Measurements from ENCODE around the gene ZFP90.

Gene ZFP90

DNA sequence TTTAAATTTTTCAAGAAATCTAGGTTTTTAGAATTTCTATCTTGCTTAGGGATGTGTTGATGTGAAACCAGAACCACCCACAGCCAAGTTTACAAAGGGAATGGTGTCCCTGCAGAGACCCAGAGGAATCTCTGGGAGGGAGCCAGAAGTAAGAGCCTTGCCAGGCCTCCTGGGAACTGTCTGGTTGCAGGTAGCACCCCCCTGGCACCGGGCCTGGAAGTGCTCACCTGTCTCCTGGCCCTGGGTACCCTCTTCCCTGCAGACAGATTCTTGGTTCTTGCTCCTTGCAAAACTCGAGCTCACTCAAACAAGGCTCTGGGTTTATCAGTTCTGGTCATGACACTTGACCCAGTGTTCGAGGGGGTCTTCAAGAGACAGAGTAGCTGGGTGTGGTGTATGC lies 24.6 kb upstream of the ZFP90 start:
- TF ChIP-seq ZBTB7A (IDR thresholded peaks at IDR 0.05; ENCODE audit: low read depth), result no peak
- TF ChIP-seq EP300 (IDR thresholded peaks at IDR 0.05; ENCODE audit: borderline replicate concordance), result no peak

DNA sequence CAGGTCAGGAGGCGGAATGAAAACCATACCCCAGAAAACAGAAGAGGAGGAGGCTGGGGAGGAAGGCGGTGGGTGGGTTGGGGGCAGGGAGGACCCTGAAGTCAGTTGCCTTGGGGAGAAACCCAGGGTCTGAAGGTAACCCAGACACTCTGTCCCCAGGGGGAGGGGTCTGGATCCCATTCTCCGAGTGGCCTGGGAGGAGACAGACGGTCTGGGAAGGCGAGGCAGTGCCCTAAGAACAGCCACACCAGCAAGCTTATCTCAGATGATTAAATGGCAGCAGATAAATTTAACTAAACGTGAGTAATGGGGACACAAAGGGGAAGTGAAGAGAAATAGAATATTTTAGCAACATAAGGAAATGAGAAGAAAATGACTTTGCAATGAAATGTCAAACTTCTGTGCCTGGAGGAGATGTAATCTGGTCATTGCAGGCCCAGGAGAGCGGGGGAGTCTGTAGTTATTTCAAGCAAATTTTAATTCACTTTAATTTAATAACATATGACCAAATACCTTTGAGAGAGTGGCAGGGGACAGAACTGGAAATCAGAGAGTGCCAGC lies 21.4 kb upstream of the ZFP90 start:
- TF ChIP-seq TCF12 (IDR thresholded peaks at IDR 0.05; ENCODE audit: low read depth) (no peak), EP300 (IDR thresholded peaks at IDR 0.05; ENCODE audit: borderline replicate concordance) (no peak), RAD21 (IDR thresholded peaks at IDR 0.05; ENCODE audit: low read depth) (no peak), USF1 (IDR thresholded peaks at IDR 0.05) (no peak), NFIC (IDR thresholded peaks at IDR 0.05) (no peak)
- TF ChIP-seq, protein P1, sequence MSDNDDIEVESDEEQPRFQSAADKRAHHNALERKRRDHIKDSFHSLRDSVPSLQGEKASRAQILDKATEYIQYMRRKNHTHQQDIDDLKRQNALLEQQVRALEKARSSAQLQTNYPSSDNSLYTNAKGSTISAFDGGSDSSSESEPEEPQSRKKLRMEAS (IDR thresholded peaks at IDR 0.05), result no peak
- TF ChIP-seq, protein P2, sequence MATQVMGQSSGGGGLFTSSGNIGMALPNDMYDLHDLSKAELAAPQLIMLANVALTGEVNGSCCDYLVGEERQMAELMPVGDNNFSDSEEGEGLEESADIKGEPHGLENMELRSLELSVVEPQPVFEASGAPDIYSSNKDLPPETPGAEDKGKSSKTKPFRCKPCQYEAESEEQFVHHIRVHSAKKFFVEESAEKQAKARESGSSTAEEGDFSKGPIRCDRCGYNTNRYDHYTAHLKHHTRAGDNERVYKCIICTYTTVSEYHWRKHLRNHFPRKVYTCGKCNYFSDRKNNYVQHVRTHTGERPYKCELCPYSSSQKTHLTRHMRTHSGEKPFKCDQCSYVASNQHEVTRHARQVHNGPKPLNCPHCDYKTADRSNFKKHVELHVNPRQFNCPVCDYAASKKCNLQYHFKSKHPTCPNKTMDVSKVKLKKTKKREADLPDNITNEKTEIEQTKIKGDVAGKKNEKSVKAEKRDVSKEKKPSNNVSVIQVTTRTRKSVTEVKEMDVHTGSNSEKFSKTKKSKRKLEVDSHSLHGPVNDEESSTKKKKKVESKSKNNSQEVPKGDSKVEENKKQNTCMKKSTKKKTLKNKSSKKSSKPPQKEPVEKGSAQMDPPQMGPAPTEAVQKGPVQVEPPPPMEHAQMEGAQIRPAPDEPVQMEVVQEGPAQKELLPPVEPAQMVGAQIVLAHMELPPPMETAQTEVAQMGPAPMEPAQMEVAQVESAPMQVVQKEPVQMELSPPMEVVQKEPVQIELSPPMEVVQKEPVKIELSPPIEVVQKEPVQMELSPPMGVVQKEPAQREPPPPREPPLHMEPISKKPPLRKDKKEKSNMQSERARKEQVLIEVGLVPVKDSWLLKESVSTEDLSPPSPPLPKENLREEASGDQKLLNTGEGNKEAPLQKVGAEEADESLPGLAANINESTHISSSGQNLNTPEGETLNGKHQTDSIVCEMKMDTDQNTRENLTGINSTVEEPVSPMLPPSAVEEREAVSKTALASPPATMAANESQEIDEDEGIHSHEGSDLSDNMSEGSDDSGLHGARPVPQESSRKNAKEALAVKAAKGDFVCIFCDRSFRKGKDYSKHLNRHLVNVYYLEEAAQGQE (IDR thresholded peaks at IDR 0.05; ENCODE audit: low read depth), result no peak

- no peak for TF ChIP-seq NFIC (IDR thresholded peaks at IDR 0.05)
- no peak for TF ChIP-seq CEBPB (IDR thresholded peaks at IDR 0.05)
- no peak for TF ChIP-seq TCF12 (IDR thresholded peaks at IDR 0.05; ENCODE audit: low read depth)
- TF ChIP-seq CREB1 (IDR thresholded peaks at IDR 0.05; ENCODE audit: low read depth), result no peak
- no peak for TF ChIP-seq USF1 (IDR thresholded peaks at IDR 0.05)
Measured at GRCh38 chr16:68519225-68519745, 19.8 kb upstream of the ZFP90 start.

DNA sequence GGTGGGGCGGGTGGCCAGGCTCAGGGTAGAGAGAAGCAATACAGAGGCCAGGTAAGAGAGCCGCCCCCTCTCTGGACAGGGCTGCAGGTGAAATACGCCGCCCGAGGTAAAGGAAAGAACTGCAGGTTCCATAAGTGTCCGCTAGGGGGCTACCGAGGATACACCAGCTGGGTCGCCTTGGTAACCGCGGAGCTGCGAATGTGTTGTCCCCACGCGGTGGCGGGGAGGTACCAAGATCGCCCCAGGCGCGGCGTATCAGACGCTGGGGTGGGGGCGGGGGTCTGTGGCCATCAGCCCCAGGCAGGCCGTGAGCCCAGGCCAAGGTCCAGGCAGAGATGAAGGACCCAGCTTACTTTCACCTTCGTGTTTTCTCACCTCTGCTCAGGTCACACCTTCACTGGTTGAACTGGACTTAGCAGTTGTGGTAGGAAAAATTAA lies 18.4 kb upstream of the ZFP90 start:
- TF ChIP-seq RAD21 (IDR thresholded peaks at IDR 0.05; ENCODE audit: low read depth) (peak; percentile 59), ZBTB7A (IDR thresholded peaks at IDR 0.05; ENCODE audit: low read depth) (0 out of 2 replicates have a peak, but pooled peaks have one; percentile 44), TAF1 (IDR thresholded peaks at IDR 0.05; ENCODE audit: low read depth) (no peak), TCF12 (IDR thresholded peaks at IDR 0.05; ENCODE audit: low read depth) (0 out of 2 replicates have a peak, but pooled peaks have one; percentile 21), TEAD4 (IDR thresholded peaks at IDR 0.05) (no peak)
- TF ChIP-seq, protein P1 (IDR thresholded peaks at IDR 0.05), result peak; percentile 70

GRCh38 chr16:68524069-68524820 lies 14.8 kb upstream of the ZFP90 start:
- TF ChIP-seq, protein P2 (IDR thresholded peaks at IDR 0.05; ENCODE audit: low read depth), result no peak
- TF ChIP-seq TAF1 (IDR thresholded peaks at IDR 0.05; ENCODE audit: low read depth) (no peak), CREB1 (IDR thresholded peaks at IDR 0.05; ENCODE audit: low read depth) (no peak), TCF12 (IDR thresholded peaks at IDR 0.05; ENCODE audit: low read depth) (no peak), NFIC (IDR thresholded peaks at IDR 0.05) (no peak), ZBTB7A (IDR thresholded peaks at IDR 0.05; ENCODE audit: low read depth) (no peak), FOXM1 (IDR thresholded peaks at IDR 0.05; ENCODE audit: borderline replicate concordance, low read depth) (no peak), TEAD4 (IDR thresholded peaks at IDR 0.05) (no peak), EGR1 (IDR thresholded peaks at IDR 0.05) (no peak), RAD21 (IDR thresholded peaks at IDR 0.05; ENCODE audit: low read depth) (no peak), USF1 (IDR thresholded peaks at IDR 0.05) (no peak), CEBPB (IDR thresholded peaks at IDR 0.05) (no peak), EP300 (IDR thresholded peaks at IDR 0.05; ENCODE audit: borderline replicate concordance) (no peak), YY1 (IDR thresholded peaks at IDR 0.05; ENCODE audit: low read depth) (no peak)
- TF ChIP-seq, protein P1 (IDR thresholded peaks at IDR 0.05), result no peak

Data from Ishikawa (cell line).